PC-9 (cell line): Measurements from ENCODE around the gene IQSEC3. TPM values are rescaled to one million over a fixed set of nuclear protein-coding genes. Genes with fewer than 3 reads are reported as not detected.

Source experiments
- BruUV-seq: library from RNA; stranded (reverse); fragments of 400-500 nt; replicated peaks from 2 replicates; lab custom pipeline; 2021; lab: Mats Ljungman, UMichigan
- CTCF ChIA-PET: fragments of 300-600 bp; sonication (Branson Sonifier 250); formaldehyde crosslinking; loops from one replicate; lab custom pipeline; 2022; ENCODE audit warnings: antibody characterized with exemption; lab: Charles Lee
- POLR2A ChIA-PET: fragments of 300-600 bp; sonication (Branson Sonifier 250); formaldehyde crosslinking; loops from one replicate; lab custom pipeline; 2022; ENCODE audit warnings: antibody characterized with exemption; ENCODE audit not compliant: unreplicated experiment; lab: Charles Lee
- DNase-seq, 2 experiments: peaks; one replicate each; pipeline versions ENCODE4 v3.0.0 to v3.0.0-alpha.2; 2015 to 2022; ENCODE audit warnings: mixed read lengths in 1 of 2
- H2AFZ ChIP-seq: fragments of 200-600 bp; sonication (generic); 2 replicates; pipeline ENCODE4 v1.8.1; 2017; ENCODE audit warnings: antibody characterized with exemption
- H3F3A ChIP-seq: fragments of 200-600 bp; sonication (generic); 2 replicates; pipeline ENCODE4 v1.8.1; 2017; ENCODE audit warnings: antibody characterized with exemption, mild to moderate bottlenecking, low read depth; ENCODE audit not compliant: insufficient read depth
- H3K27ac ChIP-seq: fragments of 200-600 bp; sonication (generic); 2 replicates; pipeline ENCODE4 v1.6.1; 2016; ENCODE audit warnings: mixed run types
- H3K27me3 ChIP-seq: fragments of 200-600 bp; sonication (generic); 2 replicates; pipeline ENCODE4 v1.6.1; 2016; ENCODE audit warnings: low read depth, mixed run types; ENCODE audit not compliant: insufficient read depth
- H3K36me3 ChIP-seq: fragments of 200-600 bp; sonication (generic); 2 replicates; pipeline ENCODE4 v1.6.1; 2016; ENCODE audit warnings: low read depth, mixed run types
- H3K4me1 ChIP-seq: fragments of 200-600 bp; sonication (generic); replicated peaks from 2 replicates; pipeline ENCODE4 v1.6.1; 2016; ENCODE audit warnings: mixed run types; ENCODE audit not compliant: insufficient read depth
- H3K4me2 ChIP-seq: fragments of 200-600 bp; sonication (generic); 2 replicates; pipeline ENCODE4 v1.6.1; 2017; ENCODE audit warnings: mixed run types
- H3K4me3 ChIP-seq: fragments of 200-600 bp; sonication (generic); 2 replicates; pipeline ENCODE4 v1.6.1; 2016; ENCODE audit warnings: mixed run types
- H3K79me2 ChIP-seq: fragments of 200-600 bp; sonication (generic); 2 replicates; pipeline ENCODE4 v1.6.1; 2017; ENCODE audit warnings: low read depth, mixed run types
- H3K9me2 ChIP-seq: fragments of 200-600 bp; sonication (generic); 2 replicates; pipeline ENCODE4 v1.8.1; 2017; ENCODE audit warnings: mild to moderate bottlenecking; ENCODE audit not compliant: insufficient read depth
- H3K9me3 ChIP-seq: fragments of 200-600 bp; sonication (generic); 2 replicates; pipeline ENCODE4 v1.8.1; 2016; ENCODE audit warnings: low read depth; ENCODE audit not compliant: insufficient read depth
- H4K20me1 ChIP-seq: fragments of 200-600 bp; sonication (generic); 2 replicates; pipeline ENCODE4 v1.8.1; 2017; ENCODE audit not compliant: insufficient read depth
- CTCF ChIP-seq: fragments of 200-600 bp; sonication (generic); conservative IDR thresholded peaks from 2 replicates; pipeline ENCODE4 v1.6.1; 2017; ENCODE audit warnings: mixed run types, antibody characterized with exemption, mild to moderate bottlenecking, moderate library complexity
- EZH2 ChIP-seq: fragments of 200-600 bp; sonication (generic); IDR thresholded peaks from 2 replicates; pipeline ENCODE4 v1.8.0; 2017; ENCODE audit warnings: antibody characterized with exemption, low read depth
- intact Hi-C: fragments of 100-400 bp; cut with micrococcal nuclease; formaldehyde crosslinking; loops from one replicate; pipeline ENCODE4 v1.10.0; 2022; ENCODE audit not compliant: unreplicated experiment
- total RNA-seq: library from RNA; stranded (reverse); gene quantifications from 2 replicates; pipeline ENCODE4 v1.2.3, GENCODE V29; 2021

Gene IQSEC3
- total RNA-seq, 1 experiment from 2014 or later: not detected

- H3K4me1 ChIP-seq: no peaks in the 10 kb centered on the region
- H3K27me3 ChIP-seq: peaks cover 49% of the 10 kb centered on the region
- intact Hi-C loops: no loop called here
- no peaks in the 10 kb centered on the region for H3K9me3 ChIP-seq
- peak in 1 of 2 experiments; percentile 50 for DNase-seq
- no peak overlapping the region for H2AFZ ChIP-seq
- no peak overlapping the region for H3K4me3 ChIP-seq
- TF ChIP-seq CTCF (0 out of 2 replicates have a peak, but pooled peaks have one; percentile 34), EZH2 (no peak)
- H3K4me2 ChIP-seq: no peak overlapping the region
- no peaks in the 10 kb centered on the region for H4K20me1 ChIP-seq
- no peak overlapping the region for H3K27ac ChIP-seq
- ChIA-PET POLR2A (no interaction called here), CTCF (no interaction called here)
- no peaks in the 10 kb centered on the region for H3K9me2 ChIP-seq
- H3F3A ChIP-seq: no peaks in the 10 kb centered on the region
- no peaks in the 10 kb centered on the region for H3K79me2 ChIP-seq
- BruUV-seq: no TSS peak
- no peaks in the 10 kb centered on the region for H3K36me3 ChIP-seq
These were observed 122.5 kb downstream of the IQSEC3 start for GRCh38 chr12:188910-189621.

GRCh38 chr12:189622-189962 lies 123.0 kb downstream of the IQSEC3 start:
- no peak for TF ChIP-seq CTCF
- no peak for TF ChIP-seq EZH2
- ChIA-PET CTCF (no interaction called here), POLR2A (no interaction called here)
- Histone ChIP-seq H3K4me3 (no peak overlapping the region), H3K27me3 (peaks cover 54% of the 10 kb centered on the region), H3K9me3 (no peaks in the 10 kb centered on the region), H3K4me1 (no peaks in the 10 kb centered on the region), H3K9me2 (no peaks in the 10 kb centered on the region), H4K20me1 (no peaks in the 10 kb centered on the region), H2AFZ (no peak overlapping the region), H3K36me3 (no peaks in the 10 kb centered on the region), H3K4me2 (no peak overlapping the region), H3K27ac (no peak overlapping the region), H3K79me2 (no peaks in the 10 kb centered on the region), H3F3A (no peaks in the 10 kb centered on the region)
- BruUV-seq: no TSS peak
- DNase-seq: no peak
- intact Hi-C loops: no loop called here

- no peaks in the 10 kb centered on the region for H3K9me2 ChIP-seq
- no peaks in the 10 kb centered on the region for H3K36me3 ChIP-seq
- H3K9me3 ChIP-seq: no peaks in the 10 kb centered on the region
- no peak overlapping the region for H3K4me3 ChIP-seq
- H3K4me2 ChIP-seq: no peak overlapping the region
- no peaks in the 10 kb centered on the region for H3F3A ChIP-seq
- ChIA-PET POLR2A (no interaction called here), CTCF (no interaction called here)
- no peak for TF ChIP-seq EZH2
- no peak for TF ChIP-seq CTCF
- no TSS peak for BruUV-seq
- intact Hi-C loops: no loop called here
- no peaks in the 10 kb centered on the region for H3K4me1 ChIP-seq
- no peaks in the 10 kb centered on the region for H4K20me1 ChIP-seq
- H3K79me2 ChIP-seq: no peaks in the 10 kb centered on the region
- H3K27me3 ChIP-seq: peaks cover 67% of the 10 kb centered on the region
- no peak overlapping the region for H2AFZ ChIP-seq
- no peak overlapping the region for H3K27ac ChIP-seq
- no peak for DNase-seq
These were observed 124.3 kb downstream of the IQSEC3 start for GRCh38 chr12:190881-191280.
